KMS-11 (cell line): ENCODE results near the gene LTB4R2.

ENCODE experiments used
- H2AFZ ChIP-seq: fragments of 200-600 bp; sonication (generic); 2 replicates; pipeline ENCODE4 v1.6.1; 2016; ENCODE audit warnings: antibody characterized with exemption, mixed run types, low read depth
- H3K27ac ChIP-seq: fragments of 200-600 bp; sonication (generic); 2 replicates; pipeline ENCODE4 v1.6.1; 2016; ENCODE audit warnings: mild to moderate bottlenecking, mixed run types
- H3K27me3 ChIP-seq: fragments of 200-600 bp; sonication (generic); 2 replicates; pipeline ENCODE4 v1.6.1; 2017; ENCODE audit warnings: mild to moderate bottlenecking, low read depth, mixed run types, moderate library complexity; ENCODE audit not compliant: insufficient read depth
- H3K36me3 ChIP-seq: fragments of 200-600 bp; sonication (generic); 2 replicates; pipeline ENCODE4 v1.6.1; 2017; ENCODE audit warnings: mild to moderate bottlenecking, mixed run types; ENCODE audit not compliant: insufficient read depth
- H3K4me1 ChIP-seq: fragments of 200-600 bp; sonication (generic); 2 replicates; pipeline ENCODE4 v1.6.1; 2016; ENCODE audit warnings: mild to moderate bottlenecking, low read depth, mixed run types; ENCODE audit not compliant: poor library complexity, severe bottlenecking
- H3K4me2 ChIP-seq: fragments of 200-600 bp; sonication (generic); 2 replicates; pipeline ENCODE4 v1.7.0; 2016; ENCODE audit warnings: mild to moderate bottlenecking, mixed run types
- H3K4me3 ChIP-seq: fragments of 200-600 bp; sonication (generic); IDR thresholded peaks from 2 replicates; pipeline ENCODE4 v1.6.1; 2017; ENCODE audit warnings: low read depth, low read length, mixed read lengths; ENCODE audit not compliant: insufficient read depth
- H3K79me2 ChIP-seq: fragments of 200-600 bp; sonication (generic); 2 replicates; pipeline ENCODE4 v1.6.1; 2016; ENCODE audit warnings: low read depth, mixed run types; ENCODE audit not compliant: insufficient read depth
- H3K9ac ChIP-seq: fragments of 200-600 bp; sonication (generic); 2 replicates; pipeline ENCODE4 v1.6.1; 2016; ENCODE audit warnings: mild to moderate bottlenecking, mixed run types
- H4K20me1 ChIP-seq: fragments of 200-600 bp; sonication (generic); 2 replicates; pipeline ENCODE4 v1.6.1; 2016; ENCODE audit warnings: mild to moderate bottlenecking, mixed run types; ENCODE audit not compliant: insufficient read depth
- CTCF ChIP-seq: fragments of 200-600 bp; sonication (generic); conservative IDR thresholded peaks from 2 replicates; pipeline ENCODE4 v1.6.1; 2017; ENCODE audit warnings: low read depth, mild to moderate bottlenecking, antibody characterized with exemption, low read length, moderate library complexity, mixed read lengths

Gene LTB4R2

GRCh38 chr14:24337144-24337823 lies 27.3 kb downstream of the LTB4R2 start:
- no peak for TF ChIP-seq CTCF
- H3K27me3 ChIP-seq, result peaks cover 11% of the 10 kb centered on the region; the same call in 1 of the 2 replicates
- H3K27ac ChIP-seq, result no peak overlapping the region
- peaks cover 11% of the 10 kb centered on the region for H3K4me1 ChIP-seq
- no peaks in the 10 kb centered on the region for H3K79me2 ChIP-seq
- no peaks in the 10 kb centered on the region for H3K36me3 ChIP-seq
- H3K4me2 ChIP-seq, result no peak overlapping the region
- no peak overlapping the region for H2AFZ ChIP-seq
- no peak overlapping the region for H3K4me3 ChIP-seq
- no peak overlapping the region for H3K9ac ChIP-seq
- H4K20me1 ChIP-seq, result no peaks in the 10 kb centered on the region

- H4K20me1 ChIP-seq, result no peaks in the 10 kb centered on the region
- H3K4me3 ChIP-seq, result no peak overlapping the region
- no peak for TF ChIP-seq CTCF
- H2AFZ ChIP-seq, result no peak overlapping the region
- no peaks in the 10 kb centered on the region for H3K79me2 ChIP-seq
- H3K27me3 ChIP-seq, result peaks cover 9% of the 10 kb centered on the region; the same call in 1 of the 2 replicates
- no peak overlapping the region for H3K27ac ChIP-seq
- no peak overlapping the region for H3K4me2 ChIP-seq
- no peak overlapping the region for H3K9ac ChIP-seq
- H3K4me1 ChIP-seq, result peaks cover 7% of the 10 kb centered on the region
- no peaks in the 10 kb centered on the region for H3K36me3 ChIP-seq
Measured at GRCh38 chr14:24337824-24338175, 27.9 kb downstream of the LTB4R2 start.

- no peak for TF ChIP-seq CTCF
- Histone ChIP-seq H3K4me1 (no peaks in the 10 kb centered on the region), H3K79me2 (no peaks in the 10 kb centered on the region), H4K20me1 (no peaks in the 10 kb centered on the region), H3K9ac (no peak overlapping the region), H3K4me2 (no peak overlapping the region), H2AFZ (no peak overlapping the region), H3K27me3 (peaks cover 1% of the 10 kb centered on the region; the same call in 1 of the 2 replicates), H3K27ac (no peak overlapping the region), H3K36me3 (no peaks in the 10 kb centered on the region), H3K4me3 (no peak overlapping the region)
Measured at GRCh38 chr14:24338843-24339242, 28.9 kb downstream of the LTB4R2 start.

GRCh38 chr14:24339284-24340151 lies 29.6 kb downstream of the LTB4R2 start, which contains the start of gene RIPK3:
RIPK3 (minus strand) TSS chr14:24339991; CDS start chr14:24339826, 165 bp downstream.
- no peak for TF ChIP-seq CTCF
- Histone ChIP-seq H3K4me1 (no peaks in the 10 kb centered on the region), H3K9ac (no peak within 1 kb of the TSS), H3K36me3 (no peaks in the 10 kb centered on the region), H4K20me1 (no peaks in the 10 kb centered on the region), H3K27me3 (no peaks in the 10 kb centered on the region), H3K79me2 (no peaks in the 10 kb centered on the region), H3K4me3 (no peak within 1 kb of the TSS), H3K4me2 (no peak within 1 kb of the TSS), H2AFZ (no peak within 1 kb of the TSS), H3K27ac (no peak within 1 kb of the TSS)
